Upper lobe of left lung (tissue), 6 donors: Measurements from ENCODE around the gene PNPLA7. TPM values are rescaled to one million over a fixed set of nuclear protein-coding genes. Genes with fewer than 3 reads are reported as not detected.
"Not testable (repeated sequence)": the region's sequence is repeated elsewhere in the genome, so short reads cannot be mapped to it uniquely, and the experiment has no call there.

Experiments used
- ATAC-seq, 2 donors: fragments of 200-7000 bp; cut with Tn5 transposase; one replicate each; pipeline ENCODE4 v1.9.1; 2022; ENCODE audit warnings: mild to moderate bottlenecking in 2 of 2, moderate library complexity in 2 of 2; ENCODE audit not compliant: low FRiP score in 2 of 2
- DNase-seq, 2 donors: peaks; one replicate each; pipeline ENCODE4 v3.0.0-alpha.2; 2019 to 2020
- H3K27ac ChIP-seq, 4 donors: fragments of 200-600 bp; sonication (generic); one replicate each; pipeline ENCODE4 v1.5.1; 2016 to 2019
- H3K27me3 ChIP-seq, 4 donors: fragments of 200-600 bp; sonication (generic); one replicate each; pipeline ENCODE4 v1.5.1; 2017 to 2019
- H3K36me3 ChIP-seq, 4 donors: fragments of 200-600 bp; sonication (generic); one replicate each; pipeline ENCODE4 v1.5.1; 2016 to 2019
- H3K4me1 ChIP-seq, 4 donors: fragments of 200-600 bp; sonication (generic); one replicate each; pipeline ENCODE4 v1.5.1; 2018 to 2019
- H3K4me3 ChIP-seq, 4 donors: fragments of 200-600 bp; sonication (generic); one replicate each; pipeline ENCODE4 v1.5.1; 2017 to 2019; ENCODE audit warnings: mild to moderate bottlenecking in 2 of 4, moderate library complexity in 1 of 4
- H3K9me3 ChIP-seq, 4 donors: fragments of 200-600 bp; sonication (generic); one replicate each; pipeline ENCODE4 v1.5.1; 2018 to 2019
- CTCF ChIP-seq, 6 experiments: fragments of 450-650 bp in 4 of 6; fragments of 200-600 bp in 2 of 6; sonication (generic) in 2 of 6; IDR thresholded peaks; one replicate each; pipeline ENCODE4 v1.5.1; 2016 to 2019; ENCODE audit warnings: antibody characterized with exemption in 6 of 6
- EP300 ChIP-seq, 4 donors: sonication (generic); formaldehyde crosslinking; IDR thresholded peaks; one replicate each; pipeline ENCODE4 v1.5.1; 2017; ENCODE audit warnings: antibody characterized with exemption in 4 of 4, control low read depth in 2 of 4
- POLR2A ChIP-seq, 4 donors: fragments of 450-650 bp; IDR thresholded peaks; one replicate each; pipeline ENCODE4 v1.5.1; 2016 to 2017; ENCODE audit warnings: antibody characterized with exemption in 4 of 4, mild to moderate bottlenecking in 2 of 4
- POLR2AphosphoS5 ChIP-seq, 2 donors: sonication (generic); formaldehyde crosslinking; IDR thresholded peaks; one replicate each; pipeline ENCODE4 v1.5.1; 2017; ENCODE audit warnings: antibody characterized with exemption in 2 of 2
- WGBS, 2 donors: methylation state at CpG; one replicate each; pipeline ENCODE4 v1.1.5; 2017 to 2018; 5-methylcytosine and 5-hydroxymethylcytosine counted together
- total RNA-seq, 6 donors: library from RNA; depleted of rRNA in 4 of 6; stranded (reverse); fragments of >200 nt in 4 of 6; gene quantifications; one replicate each; pipeline versions ENCODE4 v1.1.0 to v1.2.1, GENCODE V29; 2016 to 2021
- donor health status: DM: no; HTN: no; CAD: no; lungs with moderate emphysema.
- donor health status: DM: no; HTN: yes; CAD: no; lungs with severe emphysema.

Gene PNPLA7
- total RNA-seq, 6 donors from 2014 or later = 6.0 to 104 (median 14.0) TPM

- no peak overlapping the region for H3K27ac ChIP-seq
- peaks cover 8 to 40% (median 31%) of the 10 kb centered on the region in 4 donors for H3K36me3 ChIP-seq
- WGBS, 2 donors = 87 to 94% methylated on average over 3 of the region's 3 CpGs
- H3K9me3 ChIP-seq = no peaks in the 10 kb centered on the region
- ATAC-seq (no peak), DNase-seq (no peak)
- H3K4me1 ChIP-seq = peaks cover 0 to 1% (median 0%) of the 10 kb centered on the region in 4 donors
- TF ChIP-seq POLR2AphosphoS5 (IDR thresholded peaks at IDR 0.05) (no peak), CTCF (IDR thresholded peaks at IDR 0.05) (no peak), POLR2A (IDR thresholded peaks at IDR 0.05) (no peak)
- no peaks in the 10 kb centered on the region for H3K27me3 ChIP-seq
- no peak overlapping the region for H3K4me3 ChIP-seq
Observed at GRCh38 chr9:137570566-137570965, 20.4 kb upstream of the PNPLA7 start.

DNA sequence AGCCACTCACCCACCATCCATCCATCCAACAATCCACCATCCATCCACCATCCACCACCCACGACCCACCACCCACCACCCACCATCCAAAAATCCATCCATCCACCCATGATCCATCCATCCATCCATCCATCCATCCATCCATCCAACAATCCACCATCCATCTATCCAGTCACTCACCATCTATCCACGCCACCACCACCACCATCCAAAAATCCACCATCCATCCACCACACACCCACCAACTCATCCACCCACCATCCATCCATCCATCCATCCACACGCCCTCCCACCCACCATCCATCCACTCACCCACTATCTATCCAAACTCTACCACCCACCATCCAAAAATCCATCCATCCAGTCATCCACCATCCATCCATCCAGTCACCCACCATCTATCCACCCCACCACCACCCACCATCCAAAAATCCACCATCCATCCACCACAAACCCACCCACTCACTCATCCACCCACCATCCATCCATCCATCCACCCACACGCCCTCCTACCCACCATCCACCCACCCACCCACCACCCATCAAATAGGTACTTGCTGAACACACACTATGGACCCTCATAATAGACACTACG, 19.5 kb upstream of the PNPLA7 start:
- H3K27ac ChIP-seq = no peak overlapping the region
- TF ChIP-seq POLR2A (IDR thresholded peaks at IDR 0.05) (no peak), POLR2AphosphoS5 (IDR thresholded peaks at IDR 0.05) (no peak), EP300 (IDR thresholded peaks at IDR 0.05) (no peak), CTCF (IDR thresholded peaks at IDR 0.05) (no peak)
- no peaks in the 10 kb centered on the region for H3K4me1 ChIP-seq
- H3K9me3 ChIP-seq = no peaks in the 10 kb centered on the region
- no peak overlapping the region for H3K4me3 ChIP-seq
- 97 to 100% methylated on average over 5 of the region's 5 CpGs for WGBS, 2 donors
- H3K36me3 ChIP-seq = peaks cover 7 to 35% (median 26%) of the 10 kb centered on the region in 4 donors
- H3K27me3 ChIP-seq = no peaks in the 10 kb centered on the region
- no peak for ATAC-seq
- DNase-seq = no peak

DNA sequence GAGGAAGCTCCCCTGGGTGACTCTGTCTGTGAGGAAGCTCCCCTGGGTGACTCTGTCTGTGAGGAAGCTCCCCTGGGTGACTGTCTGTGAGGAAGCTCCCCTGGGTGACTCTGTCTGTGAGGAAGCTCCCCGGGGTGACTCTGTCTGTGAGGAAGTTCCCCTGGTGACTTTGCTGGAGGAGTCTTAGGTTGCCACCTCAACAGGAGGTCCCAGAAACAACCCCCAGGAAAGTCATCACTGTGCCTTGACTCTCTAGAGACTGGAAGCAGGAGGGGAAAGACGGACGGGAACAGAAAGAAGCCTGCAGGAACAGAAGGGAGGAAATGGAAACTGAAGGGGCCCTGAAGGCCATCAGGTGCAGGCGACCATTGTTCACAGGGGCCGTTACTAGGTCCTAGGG, 18.2 kb upstream of the PNPLA7 start:
- H3K27me3 ChIP-seq, H3K27ac ChIP-seq, ATAC-seq, H3K4me3 ChIP-seq, DNase-seq, H3K9me3 ChIP-seq, H3K4me1 ChIP-seq: not testable (repeated sequence)
- peaks cover 7 to 35% (median 27%) of the 10 kb centered on the region in 4 donors for H3K36me3 ChIP-seq
- 83 to 86% methylated on average over 5 of the region's 5 CpGs for WGBS, 2 donors

- H3K27ac ChIP-seq = no peak overlapping the region
- ATAC-seq (no peak), DNase-seq (no peak)
- H3K4me3 ChIP-seq = no peak overlapping the region
- WGBS, 2 donors = 79 to 85% methylated on average over 9 to 15 of the region's 18 CpGs
- no peak for TF ChIP-seq POLR2AphosphoS5 (IDR thresholded peaks at IDR 0.05)
- TF ChIP-seq CTCF (IDR thresholded peaks at IDR 0.05) = no peak
- TF ChIP-seq EP300 (IDR thresholded peaks at IDR 0.05) = no peak
- no peak for TF ChIP-seq POLR2A (IDR thresholded peaks at IDR 0.05)
- no peaks in the 10 kb centered on the region for H3K9me3 ChIP-seq
- H3K4me1 ChIP-seq = no peaks in the 10 kb centered on the region
- H3K27me3 ChIP-seq = no peaks in the 10 kb centered on the region
- H3K36me3 ChIP-seq = peaks cover 8 to 49% (median 27%) of the 10 kb centered on the region in 4 donors
Observed at GRCh38 chr9:137564817-137565411, 14.7 kb upstream of the PNPLA7 start.

DNA sequence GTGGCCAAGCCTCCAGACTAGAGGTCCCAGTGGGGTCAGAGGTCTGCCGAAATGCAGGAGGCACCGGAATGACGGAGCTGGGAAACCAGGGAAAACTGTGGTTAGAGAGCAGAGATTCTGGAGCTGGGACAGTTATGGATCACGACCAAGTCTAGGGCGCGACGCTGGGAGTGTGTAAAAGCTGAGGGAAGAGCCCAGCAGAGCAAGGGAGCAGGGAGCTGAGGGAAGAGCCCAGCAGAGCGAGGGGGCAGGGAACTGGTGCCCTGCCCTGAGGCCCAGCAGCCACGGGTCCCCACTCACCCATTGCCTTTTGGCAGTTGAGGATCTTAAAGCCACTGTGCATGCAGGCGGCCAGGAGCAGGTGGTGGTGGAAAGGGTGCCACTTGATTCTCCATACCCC, 13.9 kb upstream of the PNPLA7 start:
- TF ChIP-seq POLR2A (IDR thresholded peaks at IDR 0.05) = no peak
- no peak for TF ChIP-seq CTCF (IDR thresholded peaks at IDR 0.05)
- TF ChIP-seq EP300 (IDR thresholded peaks at IDR 0.05) = no peak
- no peak for TF ChIP-seq POLR2AphosphoS5 (IDR thresholded peaks at IDR 0.05)
- ATAC-seq = no peak

More for the DNA sequence above, 13.9 kb upstream of the PNPLA7 start:
- Histone ChIP-seq H3K36me3 (peaks cover 8 to 53% (median 30%) of the 10 kb centered on the region in 4 donors), H3K4me1 (no peaks in the 10 kb centered on the region), H3K4me3 (no peak overlapping the region), H3K27ac (no peak overlapping the region), H3K27me3 (no peaks in the 10 kb centered on the region), H3K9me3 (no peaks in the 10 kb centered on the region)
- no peak for DNase-seq
- 90 to 97% methylated on average over 10 of the region's 10 CpGs for WGBS, 2 donors
